Right kidney (tissue), 1 donor: Measurements from ENCODE around the gene ST3GAL3.

Source experiments
- DNase-seq: peaks from one replicate; pipeline ENCODE4 v3.0.0-alpha.2; 2016

ST3GAL3 gene

GRCh38 chr1:43786201-43786958 is 79.0 kb downstream of the ST3GAL3 start:
- no peak for DNase-seq

DNA sequence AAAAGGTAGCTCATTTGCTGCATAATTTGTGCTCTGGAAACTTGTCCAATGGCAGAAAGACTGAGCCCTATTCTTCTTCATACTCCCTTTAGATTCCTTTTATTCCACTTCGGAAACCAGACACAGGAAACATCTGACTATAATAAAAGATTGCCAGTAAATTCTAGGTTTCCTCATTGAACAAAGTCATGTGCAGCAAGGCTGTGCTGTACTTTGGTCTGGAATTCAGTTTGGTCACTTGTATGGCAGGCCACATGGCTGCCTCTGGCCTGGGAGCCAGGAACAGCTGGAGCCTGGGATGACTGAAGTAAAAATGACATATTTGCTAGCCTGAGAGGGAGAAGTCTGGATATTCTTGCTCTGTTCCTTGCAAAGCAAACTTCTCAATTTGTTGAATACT is 79.6 kb downstream of the ST3GAL3 start:
- no peak for DNase-seq

DNA sequence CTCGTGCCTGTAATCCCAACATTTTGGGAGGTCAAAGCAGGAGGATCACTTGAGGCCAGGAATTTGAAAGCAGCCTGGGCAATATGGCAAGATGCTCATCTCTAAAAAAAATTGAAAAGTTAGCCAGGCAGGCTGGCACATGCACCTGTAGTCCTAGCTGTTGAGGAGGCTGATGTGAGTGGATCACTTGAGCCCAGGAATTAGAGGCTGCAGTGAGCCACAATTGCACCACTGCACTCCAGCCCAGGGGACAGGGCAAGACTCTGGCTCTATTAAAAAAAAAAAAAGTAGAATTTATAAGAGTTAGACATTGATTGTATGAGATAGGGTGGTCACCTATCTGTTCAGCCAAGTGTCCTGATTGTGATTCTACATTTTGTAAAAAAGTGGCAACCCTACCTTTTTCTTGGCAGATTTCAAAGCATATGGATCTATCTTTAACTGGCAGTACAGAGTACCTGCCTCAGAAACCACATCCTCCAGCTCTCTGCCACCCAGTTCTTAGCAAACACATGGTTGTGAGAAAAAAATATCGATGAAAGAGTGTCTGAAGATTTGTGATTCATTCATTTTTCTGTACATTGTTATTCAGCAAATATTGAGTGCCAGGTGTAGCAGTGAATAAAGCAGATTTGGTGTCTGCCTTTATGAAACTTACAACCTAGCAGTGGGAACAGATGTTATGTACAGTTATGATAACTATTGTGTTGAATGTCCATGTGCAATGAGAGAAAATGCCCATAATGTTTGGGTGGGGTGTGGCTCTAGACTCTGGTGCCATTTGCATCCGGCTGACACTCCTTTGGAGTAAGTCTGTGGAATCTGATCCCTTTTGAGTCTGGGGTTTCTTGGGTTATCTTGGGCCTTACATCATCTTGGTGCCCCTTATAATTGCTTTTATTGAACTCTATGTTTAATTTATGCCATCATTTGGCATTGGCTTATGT is 82.5 kb downstream of the ST3GAL3 start:
- no peak for DNase-seq

DNA sequence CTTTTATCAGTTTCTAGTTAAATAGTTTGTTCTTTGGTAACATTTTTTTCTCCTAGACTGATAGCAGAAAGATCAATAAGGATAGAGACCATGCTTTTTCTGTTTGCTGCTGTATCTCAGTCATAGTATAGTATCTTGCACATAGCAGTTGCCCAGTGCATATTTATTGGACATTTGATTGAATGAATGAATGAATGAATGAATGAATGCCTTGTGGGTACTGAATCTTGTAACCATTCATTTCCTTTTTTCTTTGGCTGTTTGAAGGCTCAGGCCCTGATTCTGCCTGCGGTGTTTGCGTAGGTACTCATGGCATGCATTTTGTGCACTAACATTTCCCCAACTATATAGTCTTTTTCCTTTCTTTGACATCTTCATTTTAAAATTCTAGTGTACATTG is 83.9 kb downstream of the ST3GAL3 start:
- no peak for DNase-seq

- DNase-seq = peak; percentile 6
These were observed 88.8 kb downstream of the ST3GAL3 start for GRCh38 chr1:43796111-43796581.

DNA sequence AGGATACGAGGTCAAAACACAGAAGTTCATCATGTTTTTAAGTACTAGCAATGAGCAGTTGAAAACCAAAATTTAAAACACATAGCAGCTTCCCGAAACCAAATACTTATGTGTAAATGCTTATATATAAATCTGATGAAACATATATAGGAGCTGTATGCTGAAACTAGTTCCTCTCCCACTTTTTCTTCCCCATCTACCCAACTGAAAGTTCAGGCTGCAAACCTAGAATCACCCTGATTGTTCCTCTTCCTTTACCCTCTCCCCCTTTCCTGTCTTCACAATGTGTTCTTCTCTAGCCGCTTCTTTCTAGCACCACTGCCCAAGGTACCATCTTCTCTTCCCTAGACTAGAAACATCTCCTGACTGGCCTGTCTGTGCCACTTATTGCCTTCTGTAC is 90.6 kb downstream of the ST3GAL3 start:
- no peak for DNase-seq

GRCh38 chr1:43799656-43800635 is 92.6 kb downstream of the ST3GAL3 start:
- no peak for DNase-seq

- no peak for DNase-seq
These were observed 93.4 kb downstream of the ST3GAL3 start for GRCh38 chr1:43800771-43801170.

GRCh38 chr1:43801203-43801602 is 93.9 kb downstream of the ST3GAL3 start:
- no peak for DNase-seq

- DNase-seq = no peak
These were observed 95.1 kb downstream of the ST3GAL3 start for GRCh38 chr1:43802356-43802980.

- DNase-seq = no peak
These were observed 95.8 kb downstream of the ST3GAL3 start for GRCh38 chr1:43803105-43803504.

DNA sequence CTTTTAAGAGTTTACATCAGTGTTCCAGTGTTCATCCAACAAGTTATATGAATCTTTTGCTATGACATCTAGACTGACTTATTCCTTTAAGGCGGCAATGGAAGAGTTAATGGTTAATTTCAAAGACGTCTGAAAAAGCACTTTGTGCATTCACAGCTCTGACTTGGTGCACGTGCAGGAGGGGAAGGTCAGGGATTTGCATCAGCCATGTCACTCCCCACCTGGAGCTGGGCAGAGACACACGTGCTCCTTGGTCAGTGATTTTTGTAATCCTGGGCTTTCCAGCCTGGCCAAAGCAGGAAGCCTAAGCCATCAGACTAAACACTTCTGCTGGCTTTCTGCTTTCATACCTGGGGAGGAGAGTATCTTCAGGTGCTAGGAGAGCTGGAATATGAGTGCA is 96.3 kb downstream of the ST3GAL3 start:
- DNase-seq = no peak

GRCh38 chr1:43804569-43804968 is 97.2 kb downstream of the ST3GAL3 start:
- no peak for DNase-seq

- no peak for DNase-seq
These were observed 98.0 kb downstream of the ST3GAL3 start for GRCh38 chr1:43805340-43805739.

GRCh38 chr1:43806183-43806582 is 98.8 kb downstream of the ST3GAL3 start:
- DNase-seq = no peak

DNA sequence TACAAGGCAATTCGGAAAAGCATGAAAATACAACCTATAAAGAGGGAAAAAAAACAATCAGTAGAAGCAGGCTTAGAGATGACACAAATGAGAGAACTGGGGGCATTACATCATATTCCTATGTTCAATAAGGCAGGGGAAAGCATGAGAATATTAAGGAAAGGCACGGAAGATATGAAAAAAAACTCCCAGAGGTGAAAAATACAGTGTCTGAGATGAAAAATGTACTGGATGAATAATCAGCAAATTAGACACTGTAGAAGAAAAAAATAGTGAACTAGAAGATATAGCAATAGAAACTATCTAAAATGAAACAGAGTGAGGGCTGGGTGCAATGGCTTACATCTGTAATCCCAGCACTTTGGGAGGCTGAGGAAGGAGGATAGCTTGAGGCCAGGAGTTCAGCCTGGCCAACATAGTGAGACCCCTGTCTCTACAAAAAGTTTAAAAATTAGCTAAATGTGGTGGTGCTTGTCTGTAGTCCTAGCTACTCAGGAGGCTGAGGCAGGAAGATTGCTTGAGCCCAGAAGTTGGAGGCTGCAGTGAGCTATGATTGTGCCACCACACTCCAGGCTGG is 101.8 kb downstream of the ST3GAL3 start:
- no peak for DNase-seq

DNA sequence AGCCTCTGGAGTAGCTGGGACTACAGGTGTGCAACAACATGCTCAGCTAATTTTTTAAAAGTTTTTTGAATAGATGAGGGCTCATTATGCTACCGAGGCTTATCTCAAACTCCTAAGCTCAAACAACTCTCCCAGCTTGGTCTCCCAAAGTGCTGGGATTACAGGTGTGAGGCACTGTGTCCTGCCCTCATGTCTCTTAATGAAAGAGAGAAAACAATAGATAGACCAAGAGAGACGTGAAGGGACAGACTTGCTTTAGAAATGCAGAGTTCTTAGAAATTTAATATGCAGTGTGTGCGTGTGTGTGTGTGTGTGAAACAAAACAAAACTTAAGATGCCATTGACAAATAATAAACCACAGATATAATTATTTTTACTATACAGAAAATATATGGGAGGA is 105.2 kb downstream of the ST3GAL3 start:
- no peak for DNase-seq

- DNase-seq = no peak
These were observed 107.1 kb downstream of the ST3GAL3 start for GRCh38 chr1:43814401-43814800.

- no peak for DNase-seq
These were observed 110.1 kb downstream of the ST3GAL3 start for GRCh38 chr1:43817304-43817939.

DNA sequence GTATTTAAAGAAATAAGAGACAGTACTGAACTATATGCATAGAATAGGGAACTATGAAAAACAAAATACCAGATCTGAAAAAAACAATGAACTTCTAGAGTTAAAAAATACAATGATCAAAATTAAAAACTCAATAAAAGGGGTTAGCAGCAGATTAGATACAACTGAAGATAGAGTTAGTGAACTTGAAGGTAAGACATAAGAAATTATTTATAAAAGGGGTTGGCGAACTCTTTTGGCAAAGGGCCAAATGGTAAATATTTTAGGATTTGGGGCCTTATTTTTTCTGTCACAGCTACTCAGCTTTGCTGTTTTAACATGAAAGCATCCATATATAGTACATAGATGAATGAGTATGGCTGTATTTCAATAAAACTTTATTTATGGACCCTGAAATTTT is 111.4 kb downstream of the ST3GAL3 start:
- no peak for DNase-seq

DNA sequence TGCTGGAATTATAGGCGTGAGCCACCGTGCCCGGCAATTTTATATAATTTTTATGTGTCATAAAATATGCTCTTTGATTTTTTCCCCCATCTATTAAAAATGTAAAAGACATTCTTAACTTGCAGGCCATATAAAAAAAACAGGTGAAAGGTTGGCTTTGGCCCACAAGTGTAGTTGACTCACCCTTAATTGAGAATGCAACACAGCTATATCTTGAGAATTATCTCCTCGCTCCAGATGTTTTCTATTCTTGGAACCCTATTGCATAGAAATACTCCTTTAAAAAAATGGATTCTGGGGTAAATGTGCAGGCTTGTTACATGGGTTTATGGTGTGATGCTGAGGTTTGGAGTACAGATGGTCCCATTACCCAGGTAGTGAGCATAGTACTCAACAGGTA is 112.0 kb downstream of the ST3GAL3 start:
- no peak for DNase-seq
